ENCODE measurements around the gene CHIC2.

DNA sequence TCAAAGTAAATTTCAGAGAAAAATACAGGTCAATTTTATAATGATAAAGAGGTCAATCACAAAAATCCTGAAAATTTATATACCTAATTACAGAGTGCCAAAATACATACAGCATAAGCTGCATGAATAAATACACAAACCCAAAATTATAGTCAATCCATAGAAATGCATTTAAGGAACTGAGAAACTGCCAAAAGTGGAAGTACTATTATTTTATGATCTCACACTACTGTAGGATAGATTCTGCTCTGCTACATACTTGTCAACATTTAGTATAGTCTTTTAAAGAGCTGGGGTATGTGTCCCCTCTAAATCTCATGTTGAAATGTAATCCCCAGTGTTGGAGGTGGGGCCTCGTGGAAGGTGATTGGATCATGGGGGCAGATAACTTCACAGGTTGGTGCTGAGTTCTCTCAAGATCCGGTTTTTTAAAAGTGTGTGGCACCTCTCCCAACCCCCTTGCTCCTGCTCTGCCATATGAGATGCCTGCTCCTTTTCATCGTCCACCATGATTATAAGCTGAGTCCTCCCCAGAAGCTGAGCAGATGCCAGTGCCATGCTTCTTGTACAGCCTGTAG is 31.8 kb downstream of the CHIC2 start:
- TF ChIP-seq EZH2 (IDR thresholded peaks at IDR 0.05; ENCODE audit: low read length, unreplicated experiment) (no peak), EZH2phosphoT487 (IDR thresholded peaks at IDR 0.05; ENCODE audit: borderline replicate concordance, low read length) (no peak)
- TF ChIP-seq, protein P1, sequence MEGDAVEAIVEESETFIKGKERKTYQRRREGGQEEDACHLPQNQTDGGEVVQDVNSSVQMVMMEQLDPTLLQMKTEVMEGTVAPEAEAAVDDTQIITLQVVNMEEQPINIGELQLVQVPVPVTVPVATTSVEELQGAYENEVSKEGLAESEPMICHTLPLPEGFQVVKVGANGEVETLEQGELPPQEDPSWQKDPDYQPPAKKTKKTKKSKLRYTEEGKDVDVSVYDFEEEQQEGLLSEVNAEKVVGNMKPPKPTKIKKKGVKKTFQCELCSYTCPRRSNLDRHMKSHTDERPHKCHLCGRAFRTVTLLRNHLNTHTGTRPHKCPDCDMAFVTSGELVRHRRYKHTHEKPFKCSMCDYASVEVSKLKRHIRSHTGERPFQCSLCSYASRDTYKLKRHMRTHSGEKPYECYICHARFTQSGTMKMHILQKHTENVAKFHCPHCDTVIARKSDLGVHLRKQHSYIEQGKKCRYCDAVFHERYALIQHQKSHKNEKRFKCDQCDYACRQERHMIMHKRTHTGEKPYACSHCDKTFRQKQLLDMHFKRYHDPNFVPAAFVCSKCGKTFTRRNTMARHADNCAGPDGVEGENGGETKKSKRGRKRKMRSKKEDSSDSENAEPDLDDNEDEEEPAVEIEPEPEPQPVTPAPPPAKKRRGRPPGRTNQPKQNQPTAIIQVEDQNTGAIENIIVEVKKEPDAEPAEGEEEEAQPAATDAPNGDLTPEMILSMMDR (conservative IDR thresholded peaks at IDR 0.05; ENCODE audit: low read depth, low read length) = no peak

All from PC-3 (cell line).